GM19238 (cell line): ENCODE results near the gene GCDH.
A peak's percentile ranks its signal among the peaks of the same experiment; 100 is the strongest.
"Not testable (repeated sequence)": the region's sequence is repeated elsewhere in the genome, so short reads cannot be mapped to it uniquely, and the experiment has no call there.

Experiments used
- DNase-seq: peaks from one replicate; pipeline ENCODE4 v3.0.0; 2011; ENCODE audit warnings: low spot score; ENCODE audit not compliant: insufficient read length

The GCDH gene

DNA sequence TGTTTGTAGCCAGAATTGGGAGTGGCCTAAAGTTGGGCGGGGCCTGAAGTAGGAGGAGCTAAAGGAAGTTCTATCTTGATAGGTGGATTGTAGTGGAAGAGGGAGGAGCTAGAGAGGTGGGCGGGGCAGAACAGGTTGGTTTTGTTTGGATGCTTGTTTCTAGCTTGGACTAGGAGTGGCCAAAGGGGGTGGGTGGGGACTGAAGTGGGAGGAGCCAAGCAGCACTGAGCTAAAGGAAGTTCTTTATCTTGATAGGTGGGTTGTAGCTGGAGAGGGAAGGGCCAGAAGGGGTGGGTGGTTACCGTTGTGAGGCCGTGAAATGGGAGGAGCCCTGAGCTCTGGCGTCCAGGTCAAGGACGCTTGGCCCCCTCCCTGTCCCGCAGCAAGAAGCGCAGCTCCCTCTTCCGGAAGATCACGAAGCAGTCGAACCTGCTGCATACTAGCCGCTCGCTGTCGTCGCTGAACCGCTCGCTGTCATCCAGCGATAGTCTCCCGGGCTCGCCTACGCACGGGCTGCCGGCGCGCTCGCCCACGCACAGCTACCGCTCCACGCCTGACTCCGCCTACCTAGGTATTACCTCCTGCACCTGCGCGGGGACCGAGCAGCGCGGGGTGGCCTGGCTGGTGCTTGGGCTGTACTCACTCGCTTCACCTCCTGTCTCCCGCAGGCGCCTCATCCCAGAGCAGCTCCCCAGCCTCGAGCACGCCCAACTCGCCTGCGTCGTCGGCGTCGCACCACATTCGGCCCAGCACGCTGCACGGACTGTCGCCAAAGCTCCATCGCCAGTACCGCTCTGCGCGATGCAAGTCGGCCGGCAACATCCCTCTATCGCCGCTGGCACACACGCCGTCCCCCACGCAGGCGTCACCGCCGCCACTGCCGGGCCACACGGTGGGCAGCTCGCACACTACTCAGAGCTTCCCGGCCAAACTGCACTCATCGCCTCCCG is 17.7 kb upstream of the GCDH start:
- no peak for DNase-seq

DNA sequence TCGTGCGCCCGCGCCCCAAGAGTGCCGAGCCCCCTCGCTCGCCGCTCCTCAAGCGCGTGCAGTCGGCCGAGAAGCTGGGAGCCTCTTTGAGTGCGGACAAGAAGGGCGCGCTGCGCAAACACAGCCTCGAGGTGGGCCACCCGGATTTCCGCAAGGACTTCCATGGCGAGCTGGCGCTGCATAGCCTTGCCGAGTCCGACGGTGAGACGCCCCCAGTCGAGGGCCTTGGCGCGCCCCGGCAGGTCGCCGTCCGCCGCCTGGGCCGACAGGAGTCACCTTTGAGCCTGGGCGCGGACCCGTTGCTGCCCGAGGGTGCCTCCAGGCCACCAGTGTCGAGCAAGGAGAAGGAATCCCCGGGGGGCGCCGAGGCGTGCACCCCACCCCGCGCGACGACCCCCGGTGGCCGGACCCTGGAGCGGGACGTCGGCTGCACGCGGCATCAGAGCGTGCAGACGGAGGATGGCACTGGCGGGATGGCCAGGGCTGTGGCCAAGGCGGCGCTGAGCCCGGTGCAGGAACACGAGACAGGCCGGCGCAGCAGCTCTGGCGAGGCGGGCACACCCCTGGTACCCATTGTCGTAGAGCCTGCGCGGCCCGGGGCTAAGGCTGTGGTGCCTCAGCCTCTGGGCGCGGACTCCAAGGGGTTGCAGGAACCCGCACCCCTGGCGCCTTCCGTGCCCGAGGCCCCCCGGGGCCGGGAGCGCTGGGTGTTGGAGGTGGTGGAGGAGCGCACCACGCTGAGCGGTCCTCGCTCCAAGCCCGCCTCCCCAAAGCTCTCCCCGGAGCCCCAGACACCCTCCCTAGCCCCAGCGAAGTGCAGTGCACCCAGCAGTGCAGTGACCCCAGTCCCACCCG is 16.8 kb upstream of the GCDH start:
- no peak for DNase-seq

DNA sequence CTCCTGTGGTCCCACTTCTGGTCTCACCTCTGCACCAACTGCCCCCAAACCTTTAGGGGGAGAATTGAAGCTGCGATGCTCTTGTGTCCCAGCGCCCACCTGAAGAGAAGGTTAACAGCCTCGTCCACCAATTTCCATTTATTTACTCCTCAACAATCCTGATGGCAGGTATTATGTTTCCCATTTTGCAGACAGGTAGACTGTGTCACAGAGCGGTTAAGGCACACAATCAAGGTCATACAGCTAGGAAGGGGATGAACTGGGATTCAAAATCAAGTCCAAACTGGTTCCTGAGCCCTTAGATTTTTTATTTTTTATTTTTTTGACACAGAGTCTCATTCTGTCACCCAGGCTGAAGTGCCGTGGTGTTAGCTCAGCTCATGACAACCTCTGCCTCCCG is 15.9 kb upstream of the GCDH start:
- DNase-seq = no peak

DNA sequence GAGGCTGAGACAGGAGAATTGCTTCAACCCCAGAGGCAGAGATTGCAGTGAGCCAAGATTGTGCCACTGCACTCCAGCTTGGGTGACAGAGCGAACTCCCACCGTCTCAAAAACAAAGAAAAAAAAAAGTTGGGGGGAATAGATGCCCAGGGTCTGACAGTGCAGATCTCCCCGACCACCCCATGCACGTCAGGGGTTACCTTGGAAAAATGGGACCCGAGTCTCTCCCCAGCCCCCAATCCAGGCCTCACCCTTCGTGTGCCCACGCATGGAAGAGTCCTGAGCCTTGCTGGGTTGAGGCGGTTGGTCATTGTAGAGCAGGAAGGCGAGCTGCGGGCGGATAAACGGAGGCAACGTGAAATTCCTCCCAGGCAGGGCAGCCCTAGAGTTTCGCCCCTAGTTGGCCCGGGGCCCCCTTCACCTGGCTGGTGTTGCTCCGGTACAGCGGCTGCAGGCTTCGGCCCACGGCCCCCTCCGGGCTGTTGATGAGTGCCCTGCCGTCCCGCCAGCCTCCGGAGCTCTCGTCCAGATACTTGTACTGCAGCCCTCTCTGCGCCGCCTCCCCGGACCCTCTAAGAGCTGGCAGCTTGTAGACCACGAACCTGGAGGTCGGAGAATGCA is 10.3 kb upstream of the GCDH start:
- peak; percentile 47 for DNase-seq

DNA sequence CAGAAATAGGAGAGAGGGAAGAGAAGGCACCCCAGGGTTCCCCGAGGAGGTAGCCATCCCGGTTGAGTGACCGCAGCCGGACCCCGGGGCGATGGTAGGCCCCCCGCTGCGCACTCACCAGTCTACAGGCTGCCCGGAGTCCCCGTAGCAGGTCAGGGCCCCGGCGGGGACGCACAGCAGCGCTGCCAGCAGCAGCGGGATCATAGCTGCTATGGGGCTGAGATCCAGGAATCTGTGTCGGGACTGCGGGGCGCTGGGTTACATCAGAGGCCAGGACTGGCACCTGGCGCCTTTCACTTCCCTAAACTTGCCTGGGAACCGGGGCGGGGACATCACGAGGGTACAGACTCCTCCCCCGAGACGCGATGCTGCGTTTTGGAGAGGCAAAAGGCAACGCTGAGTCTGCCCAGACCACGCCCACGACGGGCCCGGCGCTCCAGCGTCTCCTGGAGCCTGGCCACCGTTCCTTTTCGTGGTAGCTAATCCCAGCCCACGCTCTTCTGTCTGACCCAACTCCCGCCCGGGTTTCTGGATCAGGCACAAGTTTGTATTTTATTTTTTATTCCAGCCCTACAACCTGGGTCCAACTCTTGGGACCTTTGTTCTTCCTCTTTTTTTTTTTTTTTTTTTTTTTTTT is 9.7 kb upstream of the GCDH start, which contains the start of gene DNASE2:
DNASE2 (minus strand) TSS at position 278 of the 637 bp plus-strand sequence; CDS start at position 204, 74 bp downstream.
- DNase-seq = peak; percentile 100

DNA sequence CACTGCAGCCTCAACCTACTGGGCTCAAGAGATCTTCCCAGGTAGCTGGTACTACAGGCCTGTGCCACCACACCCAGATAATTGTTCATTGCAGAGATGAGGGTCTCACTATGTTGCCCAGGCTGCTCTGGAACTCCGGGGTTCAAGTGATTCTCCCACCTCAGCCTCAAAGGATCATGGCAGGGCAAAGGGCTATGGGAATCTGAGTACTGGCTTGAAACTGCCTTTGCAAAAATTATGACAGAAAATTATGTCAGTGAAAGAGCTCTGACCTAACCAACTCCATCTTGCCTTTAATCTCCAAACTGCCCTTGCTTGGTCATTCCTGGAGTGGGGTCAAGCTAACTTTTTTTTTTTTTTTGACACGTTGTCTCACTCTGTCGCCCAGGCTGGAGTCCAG is 8.4 kb upstream of the GCDH start:
- no peak for DNase-seq

DNA sequence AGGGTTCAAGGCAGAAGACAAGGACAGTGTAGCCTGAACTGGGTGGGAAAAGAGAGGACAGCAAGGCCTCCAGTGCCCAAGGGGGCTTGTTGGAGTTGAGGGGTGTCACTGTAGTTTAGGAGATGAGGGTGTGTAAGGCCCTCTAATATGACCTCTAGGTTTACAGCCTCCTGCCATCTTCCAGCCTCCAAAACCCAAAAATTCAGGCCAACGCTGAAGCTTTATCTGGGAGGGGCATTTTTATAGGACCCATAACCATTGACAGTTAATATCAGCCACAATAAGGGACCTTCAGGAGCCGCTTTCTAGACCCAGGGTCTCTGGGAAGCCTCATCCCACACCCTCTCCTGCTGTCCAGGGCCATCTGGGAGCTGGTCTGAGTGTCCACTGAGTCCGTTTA is 6.8 kb upstream of the GCDH start:
- DNase-seq = no peak

DNA sequence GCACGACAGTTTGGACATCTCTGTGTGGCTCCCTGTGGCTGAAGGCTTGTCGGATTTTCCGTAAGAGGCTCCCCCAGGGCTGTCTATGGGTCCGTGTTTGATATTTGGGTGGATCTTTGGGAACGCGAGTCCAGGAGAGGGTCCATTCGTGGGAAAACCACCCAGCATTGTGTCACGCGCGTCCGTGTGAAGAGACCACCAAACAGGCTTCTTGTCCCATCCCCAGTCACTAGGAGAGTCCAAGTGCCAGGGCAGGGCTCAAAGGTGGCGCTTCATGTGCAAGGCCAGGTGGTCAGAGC is 6.4 kb upstream of the GCDH start:
- DNase-seq = no peak

DNA sequence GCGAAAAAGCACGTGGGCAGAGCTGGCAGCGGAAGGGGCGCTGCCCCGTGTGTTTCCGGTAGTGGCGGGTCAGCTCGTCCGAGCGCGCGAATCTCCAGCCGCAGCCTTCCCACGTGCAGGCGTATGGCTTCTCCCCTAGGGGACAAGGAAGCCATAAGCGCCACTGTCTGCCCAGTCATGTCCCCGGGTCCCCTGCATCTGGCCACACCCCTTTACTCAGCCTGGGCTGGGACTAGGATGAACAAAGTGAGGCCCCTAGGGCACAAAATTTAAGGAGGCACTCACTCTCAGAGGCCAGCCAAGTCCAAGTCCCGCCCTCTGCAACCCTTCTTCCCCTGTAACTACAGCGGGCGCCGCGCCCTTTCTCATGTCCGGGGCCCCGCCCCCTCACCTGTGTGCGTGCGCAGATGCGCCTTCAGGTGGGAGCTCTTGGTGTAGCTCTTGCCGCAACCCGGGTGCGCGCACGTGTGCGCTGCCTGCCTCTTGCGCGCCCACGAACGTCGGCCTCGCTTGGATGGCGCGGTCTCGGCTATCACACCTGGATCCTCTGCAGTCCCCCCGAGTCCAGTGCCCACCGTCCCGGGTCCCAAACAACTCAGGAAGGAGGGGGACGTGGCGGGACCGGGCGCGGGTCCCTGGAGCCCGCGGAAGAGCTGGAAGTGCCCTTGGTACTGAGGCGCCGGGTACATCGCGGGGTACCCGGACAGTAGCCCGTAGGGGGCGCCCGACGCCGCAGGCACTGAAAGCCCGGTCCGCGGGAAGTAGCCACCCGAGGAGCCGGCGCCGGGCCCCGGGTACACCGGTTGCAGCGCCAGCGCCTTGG is 5.8 kb upstream of the GCDH start:
- DNase-seq = peak; percentile 51

DNA sequence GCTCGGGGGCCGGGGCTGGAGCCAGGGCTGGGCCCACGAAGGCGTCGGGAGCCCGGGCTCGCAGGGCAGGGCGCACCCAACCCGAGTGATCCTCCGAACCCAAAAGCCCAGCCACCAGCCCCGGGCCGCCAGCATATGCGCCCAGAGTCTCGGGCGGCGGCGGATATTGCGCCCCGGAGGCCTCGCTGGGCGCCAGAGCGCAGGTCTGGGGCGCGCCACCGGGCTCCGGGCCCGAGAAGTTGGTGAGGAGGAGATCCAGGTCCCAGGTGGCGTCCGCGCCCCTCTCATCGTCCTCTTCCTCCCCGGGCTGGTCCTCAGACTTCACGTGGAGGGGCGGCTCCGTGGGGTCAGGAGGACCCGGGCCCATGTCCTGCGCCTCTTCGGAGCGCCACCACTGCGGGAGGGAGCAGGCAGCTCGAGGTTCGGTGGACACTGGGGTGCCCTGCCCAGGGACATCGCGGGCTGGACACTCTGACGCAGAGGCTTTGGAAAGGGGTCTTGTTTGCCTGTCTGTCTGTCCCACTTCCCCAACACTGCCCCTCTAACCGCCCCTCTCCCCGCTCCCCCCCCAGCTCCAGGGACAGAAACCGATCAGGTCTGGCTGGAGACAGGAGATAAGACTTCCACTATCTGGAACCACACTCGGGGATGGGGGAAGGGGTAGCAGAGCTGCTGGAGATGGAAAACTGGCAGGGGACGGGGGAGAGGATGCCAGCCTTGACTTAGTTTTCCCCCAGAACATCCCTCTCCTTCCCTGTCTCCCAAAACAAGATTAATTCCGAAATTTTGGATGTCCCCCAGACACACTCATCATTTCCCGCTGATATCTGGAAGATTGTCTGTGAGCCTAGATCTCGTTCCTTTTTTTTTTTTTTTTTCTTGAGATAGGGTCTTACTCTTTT is 5.0 kb upstream of the GCDH start:
- DNase-seq = no peak

DNA sequence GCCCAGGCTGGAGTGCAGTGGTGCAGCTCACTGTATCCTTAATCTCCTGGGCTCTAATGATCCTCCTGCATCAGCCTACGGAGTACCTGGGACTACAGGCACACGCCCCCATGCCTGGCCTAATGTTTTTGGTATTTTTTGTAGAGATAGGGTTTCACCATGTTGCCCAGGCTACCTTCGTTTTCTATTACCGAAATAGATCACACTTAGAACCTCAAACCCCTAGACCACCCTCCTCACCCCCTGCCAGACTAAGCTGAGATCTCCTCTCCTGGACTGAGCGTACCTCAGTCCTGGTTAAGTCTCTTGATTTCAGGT is 4.3 kb upstream of the GCDH start:
- DNase-seq = no peak

DNA sequence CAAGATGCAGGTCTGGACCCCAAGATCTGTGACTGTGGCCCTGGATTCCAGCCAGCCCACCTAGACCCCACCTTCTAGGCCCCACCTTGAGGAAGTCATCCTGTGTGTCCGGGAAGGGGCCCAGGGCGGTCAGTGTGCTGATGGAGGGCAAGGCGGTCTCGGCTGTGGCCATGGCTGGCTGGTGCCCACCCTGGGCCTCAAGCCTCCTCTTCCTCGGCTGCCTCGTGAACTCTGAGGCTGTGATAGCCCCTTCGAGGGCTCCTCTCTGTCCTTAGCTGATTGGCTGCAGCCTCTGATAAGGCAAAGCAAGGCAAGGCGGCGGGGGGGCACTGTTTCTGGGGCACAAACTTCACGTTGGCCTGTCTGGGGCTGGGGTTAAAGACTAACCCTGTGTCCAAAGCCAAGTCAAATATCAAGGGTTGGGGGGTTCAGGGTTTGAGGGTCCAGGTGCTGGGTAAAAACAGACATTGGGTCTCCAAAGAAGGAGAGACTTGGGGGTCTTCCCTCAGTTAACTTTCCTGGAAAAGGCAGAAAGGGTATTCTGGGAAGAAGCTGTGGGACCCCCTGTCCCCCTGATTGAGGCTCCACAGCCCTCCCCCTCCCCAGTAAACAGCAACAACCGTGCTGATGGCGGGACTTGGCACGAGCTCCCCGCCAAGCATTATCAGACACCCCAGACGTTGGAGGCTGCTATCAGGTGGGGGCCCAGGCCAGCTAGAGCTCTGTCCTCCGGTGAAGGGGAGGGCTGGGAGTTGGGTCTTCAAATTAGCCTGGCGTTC is 3.8 kb upstream of the GCDH start, which contains the start of gene KLF1:
KLF1 (minus strand) TSS at position 233 of the 779 bp plus-strand sequence; CDS start at position 172, 61 bp downstream.
- DNase-seq = no peak

DNA sequence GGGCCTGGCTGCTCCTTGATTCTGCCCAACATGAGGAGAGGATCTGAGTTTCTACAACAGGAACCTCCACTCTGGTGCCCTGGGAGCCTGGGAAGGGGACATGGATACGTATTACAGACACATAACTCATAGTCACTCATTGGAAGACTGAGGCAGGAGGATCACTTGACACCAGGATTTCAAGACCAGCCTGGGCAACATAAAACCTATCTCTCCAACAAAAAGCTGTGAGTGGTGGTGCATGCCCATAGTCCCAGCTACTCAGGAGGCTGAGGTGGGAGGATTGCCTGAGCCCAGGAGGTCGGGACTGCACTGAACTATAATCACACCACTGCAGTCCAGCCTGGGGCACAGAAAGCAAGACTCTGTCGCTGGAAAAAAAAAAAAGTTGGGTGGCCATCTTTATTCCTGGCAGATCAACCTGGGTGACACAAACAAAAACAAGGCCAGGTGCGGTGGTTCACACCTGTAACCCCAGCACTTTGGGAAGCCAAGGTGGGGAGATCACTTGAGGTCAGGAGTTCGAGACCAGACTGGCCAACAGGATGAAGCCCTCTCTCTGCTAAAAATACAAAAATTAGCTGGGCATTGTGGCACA is 2.9 kb upstream of the GCDH start:
- no peak for DNase-seq

DNA sequence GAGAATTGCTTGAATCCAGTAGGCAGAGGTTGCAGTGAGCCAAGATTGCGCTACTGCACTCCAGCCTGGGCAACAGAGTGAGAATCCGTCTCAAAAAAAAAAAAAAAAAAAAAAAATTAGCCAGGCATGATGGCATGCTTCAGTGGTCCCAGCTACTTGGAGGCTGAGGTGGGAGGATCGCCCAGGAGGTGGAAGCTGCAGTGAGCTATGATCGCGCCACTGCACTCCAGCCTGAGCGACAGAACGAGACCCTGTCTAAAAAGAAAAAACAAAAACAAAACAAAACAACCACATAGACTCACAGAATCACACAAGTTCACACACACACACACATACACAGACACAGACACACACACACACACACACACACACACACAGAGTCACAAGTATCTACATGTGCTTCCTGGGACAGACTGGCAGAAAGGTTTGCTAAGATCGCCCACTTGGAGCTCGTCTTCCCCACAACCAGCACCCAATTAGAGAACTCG is 617 bp upstream of the GCDH start:
- DNase-seq = not testable (repeated sequence)

DNA sequence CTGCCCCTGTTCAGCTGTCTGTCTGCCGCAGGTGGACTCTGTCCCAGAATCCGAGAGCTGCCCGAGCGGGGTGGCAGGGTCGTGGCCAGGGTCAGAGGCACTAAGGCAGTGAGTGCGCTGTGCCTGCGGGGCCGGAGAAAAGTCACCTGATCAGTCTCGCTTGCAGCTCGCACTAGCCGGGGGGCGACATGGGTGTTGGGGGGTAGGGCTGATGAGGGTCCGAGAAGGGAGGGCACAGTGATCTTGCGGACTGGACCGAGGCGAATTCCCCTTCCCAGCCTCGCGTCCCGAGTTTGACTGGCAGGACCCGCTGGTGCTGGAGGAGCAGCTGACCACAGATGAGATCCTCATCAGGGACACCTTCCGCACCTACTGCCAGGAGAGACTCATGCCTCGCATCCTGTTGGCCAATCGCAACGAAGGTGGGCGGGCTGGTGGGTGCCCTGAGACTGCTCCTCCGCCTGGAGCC is 627 bp downstream of the GCDH start:
- DNase-seq = no peak

DNA sequence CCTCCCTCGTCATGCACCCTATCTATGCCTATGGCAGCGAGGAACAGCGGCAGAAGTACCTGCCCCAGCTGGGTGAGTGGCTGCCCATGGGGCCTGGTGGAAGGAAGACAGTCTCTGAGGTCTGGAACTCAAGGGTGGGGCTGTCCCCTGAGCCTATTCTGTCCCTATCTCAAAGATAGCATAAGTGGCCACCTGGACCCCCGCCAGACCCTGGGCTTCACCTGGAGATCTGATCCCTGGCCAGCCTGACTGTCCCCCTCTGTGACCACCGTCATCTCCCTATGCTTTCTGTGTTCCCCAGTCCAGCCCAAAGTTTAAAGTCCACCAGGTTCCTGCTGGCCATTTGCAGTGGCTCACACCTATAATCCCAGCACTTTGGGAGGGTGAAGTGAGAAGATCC is 2.6 kb downstream of the GCDH start:
- no peak for DNase-seq

DNA sequence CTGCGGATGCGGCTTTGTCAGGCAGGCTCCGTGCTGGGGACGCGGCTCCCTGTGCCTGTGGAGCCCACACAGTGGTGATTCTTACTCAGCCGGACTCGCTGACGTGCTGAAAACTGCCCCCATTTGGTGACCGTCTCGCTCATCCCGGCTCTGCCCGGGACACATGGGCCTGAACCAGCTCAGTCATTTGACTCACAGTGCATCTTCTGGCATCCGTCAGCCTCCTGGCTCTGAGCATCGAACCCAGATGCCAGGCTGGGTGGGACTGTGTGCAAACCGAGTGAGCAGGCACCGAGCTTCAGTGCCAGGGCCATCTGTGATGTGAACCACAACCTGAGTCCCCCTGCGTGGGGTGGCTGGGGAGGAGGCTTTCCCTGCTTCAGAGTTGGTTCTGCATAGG is 5.5 kb downstream of the GCDH start:
- no peak for DNase-seq

DNA sequence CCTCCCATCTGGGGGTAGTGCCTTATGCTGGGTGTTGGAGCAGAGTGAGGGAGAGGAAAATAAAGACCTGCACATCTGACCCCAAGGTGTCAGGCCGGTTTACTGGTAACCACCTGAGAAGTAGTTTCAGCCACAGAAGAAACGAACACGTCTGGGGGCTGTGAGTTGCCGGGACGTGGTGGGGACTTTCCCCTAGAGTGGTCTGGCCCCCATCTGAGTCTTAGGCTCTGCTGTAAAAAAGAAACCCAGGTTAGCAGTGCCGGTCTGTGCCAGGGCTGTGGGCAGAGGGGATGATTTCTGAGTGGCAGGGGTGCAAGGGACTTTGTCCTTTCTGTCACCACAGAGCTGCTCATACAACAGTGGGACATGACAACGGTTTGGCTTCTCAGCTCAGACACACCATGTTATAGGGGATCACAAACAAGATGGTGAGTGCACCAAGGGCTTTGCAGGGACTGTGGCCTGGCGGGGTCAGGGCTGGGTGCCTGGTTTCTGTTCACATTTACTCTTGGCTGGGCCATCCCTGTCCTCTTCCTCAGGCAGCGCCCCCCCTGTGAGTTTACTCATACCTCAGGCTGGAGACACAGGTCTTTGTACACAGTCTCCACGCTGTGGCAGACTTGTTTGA is 9.0 kb downstream of the GCDH start:
- DNase-seq = peak; percentile 67
